IPS-18c (cell line): ENCODE measurements around the gene SLC25A53.
"Not testable (repeated sequence)": the region's sequence is repeated elsewhere in the genome, so short reads cannot be mapped to it uniquely, and the experiment has no call there.

Experiments used
- H3K4me3 ChIP-seq: 2 replicates; pipeline ENCODE4 v1.7.0; 2013; ENCODE audit warnings: low read depth, mild to moderate bottlenecking, low read length, moderate library complexity; ENCODE audit not compliant: insufficient read depth
- H3K9me3 ChIP-seq: one replicate; pipeline ENCODE4 v1.6.1; 2013; ENCODE audit warnings: mild to moderate bottlenecking, low read length, moderate library complexity; ENCODE audit not compliant: control insufficient read depth, insufficient read depth

The SLC25A53 gene

DNA sequence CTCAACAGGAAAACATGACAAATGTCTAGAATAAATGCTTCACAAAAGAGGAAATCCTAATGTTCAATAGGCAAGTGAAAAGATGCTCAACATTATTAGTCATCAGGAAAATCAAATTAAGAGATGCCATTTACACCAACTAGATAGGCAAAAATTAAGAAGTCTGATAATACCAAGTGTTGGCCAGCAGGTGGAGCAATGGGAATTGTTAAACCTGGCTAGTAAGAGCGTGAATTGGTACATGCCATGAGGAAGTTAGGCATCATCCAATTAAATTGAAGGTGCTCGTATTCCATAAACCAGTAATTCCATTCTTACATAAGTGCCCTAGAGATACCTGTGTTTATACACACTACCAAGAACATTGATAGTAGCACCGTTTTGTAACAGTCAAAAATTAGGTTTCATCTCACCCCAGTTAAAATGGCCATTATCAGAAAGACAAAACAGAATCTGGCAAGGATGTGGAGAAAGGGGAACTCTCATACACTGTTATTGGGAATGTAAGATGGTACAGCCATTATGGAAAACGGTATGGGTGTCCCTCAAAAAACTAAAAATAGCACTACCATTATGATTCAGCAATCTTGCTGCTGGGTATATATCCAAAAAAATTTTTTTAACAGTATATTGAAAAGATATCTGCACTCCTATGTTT lies 58.5 kb downstream of the SLC25A53 start:
- no peak overlapping the region for H3K4me3 ChIP-seq
- no peaks in the 10 kb centered on the region for H3K9me3 ChIP-seq

DNA sequence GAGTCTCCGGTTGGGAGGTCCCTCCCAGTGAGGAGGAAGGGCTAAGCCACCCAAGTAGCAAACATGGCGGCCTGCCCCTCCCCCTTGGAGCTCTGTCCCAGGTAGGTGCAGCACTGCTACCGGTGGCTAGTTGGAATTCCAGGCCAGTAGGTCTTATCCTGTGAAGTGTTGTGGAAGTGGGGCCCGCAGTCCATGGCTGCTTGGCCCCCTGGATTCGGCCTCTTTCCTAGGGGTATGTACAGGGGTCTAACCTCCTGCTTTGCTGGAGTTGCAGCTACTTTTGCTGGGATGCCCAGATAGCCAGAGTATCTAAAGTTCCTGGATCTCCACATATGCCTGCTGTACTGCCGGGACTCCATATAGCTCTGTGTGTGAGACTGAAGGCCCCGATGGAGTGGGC lies 70.9 kb downstream of the SLC25A53 start:
- peaks cover 2% of the 10 kb centered on the region for H3K9me3 ChIP-seq
- H3K4me3 ChIP-seq = no peak overlapping the region

DNA sequence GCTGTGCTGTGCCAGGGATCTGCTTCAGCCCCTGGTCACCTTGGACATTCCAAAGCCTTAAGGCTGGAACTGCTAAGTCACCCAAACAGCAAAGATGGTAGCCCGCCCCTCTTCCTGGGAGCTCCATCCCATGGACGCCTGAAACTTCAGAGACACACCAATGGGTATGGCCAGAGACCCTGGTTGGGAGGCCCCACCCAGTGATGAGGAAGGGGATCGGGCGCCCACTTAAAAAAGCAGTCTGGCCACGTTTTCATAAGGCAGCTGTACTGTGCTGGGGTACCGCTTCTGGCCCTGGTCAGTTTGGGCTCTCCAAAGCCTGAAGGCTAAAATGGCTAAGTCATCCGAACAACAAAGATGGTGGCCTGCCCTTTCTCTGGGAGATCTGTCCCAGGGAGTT lies 71.3 kb downstream of the SLC25A53 start:
- Histone ChIP-seq H3K4me3 (no peak overlapping the region), H3K9me3 (peaks cover 2% of the 10 kb centered on the region)

DNA sequence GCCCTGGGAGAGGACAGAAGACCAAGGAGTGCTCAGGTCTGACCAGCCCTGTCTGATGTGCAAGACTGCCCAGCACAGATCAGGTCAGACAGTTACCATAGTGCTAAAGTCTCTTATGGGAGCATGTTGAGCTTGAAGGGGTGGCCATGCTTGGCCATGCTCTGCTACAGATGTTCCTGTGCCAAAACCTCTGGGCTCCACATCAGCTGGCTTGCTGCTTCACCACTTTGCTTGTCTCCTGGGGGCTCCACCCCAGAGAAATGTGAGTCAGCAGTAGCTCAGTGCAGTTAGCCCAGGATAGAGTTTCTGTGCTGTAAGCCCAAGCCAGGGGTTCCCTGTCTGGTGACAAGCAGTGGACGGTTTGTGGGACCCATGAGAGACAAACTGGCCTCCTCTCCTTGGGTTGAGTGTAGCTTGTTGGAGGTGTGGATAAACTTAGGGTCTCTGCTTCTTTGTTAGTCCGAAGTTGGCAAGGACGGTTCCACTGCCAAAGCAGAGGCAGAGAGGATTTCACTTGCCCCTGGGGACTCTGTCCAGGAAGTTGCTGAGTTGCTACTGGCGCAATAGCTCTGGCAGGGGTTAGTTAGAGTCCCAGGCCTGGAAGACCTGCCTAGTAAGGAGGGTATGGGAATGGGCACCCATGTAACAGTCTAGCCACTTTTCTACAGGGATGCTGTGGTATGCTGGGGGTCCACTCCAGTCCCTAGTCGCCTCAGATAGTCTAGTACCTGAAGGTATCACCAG lies 72.1 kb downstream of the SLC25A53 start:
- no peak overlapping the region for H3K4me3 ChIP-seq
- H3K9me3 ChIP-seq = peaks cover 2% of the 10 kb centered on the region

DNA sequence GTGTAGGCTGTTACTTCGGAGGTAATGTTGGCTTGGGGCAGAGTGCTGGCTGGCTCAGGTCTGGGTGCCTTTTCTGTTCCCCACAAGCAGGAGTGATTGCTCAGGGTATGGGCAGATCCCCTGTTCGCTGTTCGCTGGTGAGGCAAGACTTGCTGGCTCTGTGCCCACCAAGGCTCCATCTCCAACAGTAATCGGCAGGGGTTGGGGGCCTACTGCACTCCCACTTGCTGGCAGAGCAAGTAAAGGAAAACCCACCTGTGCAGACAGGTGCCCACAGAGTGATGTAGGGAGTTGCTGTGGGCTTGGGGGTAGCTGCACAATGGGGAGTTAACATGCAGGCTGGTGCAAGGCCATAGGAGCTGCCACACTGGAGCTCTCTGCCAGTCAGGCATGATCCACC lies 72.7 kb downstream of the SLC25A53 start:
- H3K4me3 ChIP-seq = no peak overlapping the region
- H3K9me3 ChIP-seq = peaks cover 2% of the 10 kb centered on the region

DNA sequence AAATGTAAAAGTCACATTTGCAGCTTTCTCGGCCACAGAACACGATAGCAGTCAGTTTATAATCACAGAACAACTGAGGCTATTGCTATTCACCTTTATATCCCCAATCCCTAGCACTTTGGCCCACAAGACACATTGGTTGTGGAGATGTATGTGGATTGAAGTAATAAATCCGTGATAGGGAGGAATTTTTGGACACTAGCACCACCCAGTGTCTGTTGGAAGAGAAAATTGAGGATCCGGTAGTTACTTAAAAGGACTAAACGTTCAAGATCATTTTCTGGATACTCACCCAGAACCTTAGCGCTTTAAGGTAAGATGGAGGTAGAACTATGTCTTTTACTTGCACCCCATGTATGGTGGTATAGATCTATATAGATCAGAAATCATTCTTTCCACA lies 79.0 kb downstream of the SLC25A53 start:
- not testable (repeated sequence) for H3K4me3 ChIP-seq, H3K9me3 ChIP-seq

DNA sequence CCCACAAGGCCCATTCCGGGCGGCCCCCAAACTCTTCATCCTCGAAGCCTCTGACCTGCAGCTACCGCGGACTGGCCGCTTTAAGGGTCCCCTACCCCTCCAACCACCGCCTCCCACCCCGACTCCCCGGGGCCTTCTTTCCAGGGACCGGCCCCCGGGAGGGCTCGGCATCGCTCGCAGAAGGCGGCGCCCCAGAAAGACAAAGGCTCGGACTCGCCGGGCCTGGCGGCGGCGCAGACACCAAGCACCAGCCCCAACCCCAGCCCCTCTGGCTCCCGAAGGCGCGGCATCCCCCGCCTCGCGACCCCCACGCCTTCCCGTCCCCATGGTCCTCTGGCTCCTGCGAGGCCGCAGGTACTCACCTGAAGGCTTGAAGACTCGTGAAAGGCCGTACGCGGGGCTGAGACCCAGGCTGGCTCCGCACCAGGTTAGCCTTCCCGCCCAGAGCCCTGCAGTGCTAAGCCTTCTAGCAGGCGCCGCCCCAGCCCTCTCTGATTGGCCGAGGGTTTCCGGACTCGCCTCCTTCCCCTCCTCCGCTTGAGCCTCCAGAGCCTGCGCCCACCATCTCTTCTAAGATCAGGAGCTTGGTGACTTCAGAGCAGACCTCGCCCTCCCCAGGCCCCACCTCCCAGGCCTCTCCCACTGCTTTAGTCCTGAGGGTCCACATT lies 80.9 kb downstream of the SLC25A53 start, which contains the start of gene TMSB15C:
TSS of gene TMSB15C (minus strand) at position 459 of the 668 bp plus-strand sequence.
- not testable (repeated sequence) for H3K4me3 ChIP-seq, H3K9me3 ChIP-seq

DNA sequence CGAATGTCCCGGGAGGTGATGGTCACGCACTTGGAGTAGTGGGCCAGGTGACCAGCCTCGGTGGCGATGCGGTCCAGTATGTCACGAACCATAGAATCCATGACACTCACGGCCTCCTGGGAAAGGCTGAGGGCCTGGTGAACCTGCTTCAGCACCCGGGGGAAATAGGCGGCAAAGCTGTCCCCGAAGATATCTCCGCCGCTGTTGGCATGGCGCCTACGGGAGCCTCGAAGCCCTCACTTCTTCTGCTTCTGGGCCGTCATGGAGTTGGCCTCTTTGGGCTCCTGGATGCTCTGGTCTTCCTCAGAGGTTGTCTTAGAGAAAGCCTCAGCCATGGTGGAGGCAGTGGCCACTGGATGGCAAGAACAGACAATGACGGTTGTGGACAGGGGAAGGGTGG lies 94.2 kb downstream of the SLC25A53 start:
- not testable (repeated sequence) for H3K4me3 ChIP-seq, H3K9me3 ChIP-seq

DNA sequence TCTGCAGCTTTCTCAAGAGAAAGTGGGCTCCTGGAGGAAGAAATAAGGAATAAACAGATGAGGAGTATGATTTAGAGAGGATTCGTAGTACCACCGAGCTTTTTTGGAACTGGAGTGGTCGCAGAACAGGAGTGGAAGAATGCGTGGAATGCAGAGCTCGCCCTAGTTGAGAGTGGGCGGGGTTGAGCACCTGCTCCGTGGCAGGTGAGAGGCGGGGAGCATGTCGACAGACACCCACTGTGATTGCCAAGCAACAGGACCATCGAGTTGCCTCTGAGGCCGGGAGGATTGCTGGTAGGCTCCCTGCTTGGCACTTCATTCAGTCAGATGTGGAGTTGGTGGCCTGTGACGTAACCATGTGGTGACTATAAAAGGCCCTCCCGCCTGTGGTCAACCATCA lies 101.9 kb downstream of the SLC25A53 start:
- not testable (repeated sequence) for H3K9me3 ChIP-seq, H3K4me3 ChIP-seq
